H1 (cell line): ENCODE data around the gene RSU1. TPM values are rescaled to one million over a fixed set of nuclear protein-coding genes. Genes with fewer than 3 reads are reported as not detected.

Experiments
- CTCF ChIA-PET: fragments of 300-600 bp; sonication (Branson Sonifier 250); formaldehyde crosslinking; loops from one replicate; lab custom pipeline; 2021; ENCODE audit not compliant: partially characterized antibody; lab: Charles Lee
- POLR2A ChIA-PET: fragments of 300-600 bp; sonication (Branson Sonifier 250); formaldehyde crosslinking; loops from one replicate; lab custom pipeline; 2021; ENCODE audit warnings: inconsistent platforms; ENCODE audit not compliant: partially characterized antibody; lab: Charles Lee
- DNase-seq, 2 experiments: peaks; one replicate each; pipeline versions ENCODE4 v3.0.0 to v3.0.0-alpha.2; 2010 to 2022; ENCODE audit warnings: low spot score in 2 of 2, low read depth in 1 of 2, mixed read lengths in 1 of 2
- FAIRE-seq: peaks from 2 replicates; lab custom pipeline; 2011; peaks lifted over from hg19 to GRCh38; lab: Jason Lieb, UNC
- H2AFZ ChIP-seq: 2 replicates; pipeline ENCODE4 v1.8.1; 2012; ENCODE audit warnings: low read length, inconsistent platforms
- H2AK5ac ChIP-seq: 2 replicates; pipeline ENCODE4 v1.6.1; 2013; ENCODE audit warnings: low read depth, low read length
- H2BK120ac ChIP-seq: replicated peaks from 2 replicates; pipeline ENCODE3; 2013; ENCODE audit warnings: low read depth, low read length, inconsistent platforms
- H2BK12ac ChIP-seq: 2 replicates; pipeline ENCODE4 v1.6.1; 2013; ENCODE audit warnings: low read depth, low read length
- H2BK15ac ChIP-seq: 2 replicates; pipeline ENCODE4 v1.6.1; 2013; ENCODE audit warnings: low read length
- H2BK20ac ChIP-seq: 2 replicates; pipeline ENCODE4 v1.6.1; 2013; ENCODE audit warnings: low read length
- H2BK5ac ChIP-seq: 2 replicates; pipeline ENCODE4 v1.6.1; 2013; ENCODE audit warnings: low read depth, low read length
- H3K14ac ChIP-seq: 2 replicates; pipeline ENCODE4 v1.6.1; 2013; ENCODE audit warnings: inconsistent platforms; ENCODE audit not compliant: insufficient read length
- H3K18ac ChIP-seq: 2 replicates; pipeline ENCODE4 v1.6.1; 2013; ENCODE audit warnings: low read length; ENCODE audit errors: extremely low read depth
- H3K23ac ChIP-seq: 2 replicates; pipeline ENCODE4 v1.6.1; 2013; ENCODE audit warnings: inconsistent platforms; ENCODE audit not compliant: insufficient read length
- H3K23me2 ChIP-seq: 2 replicates; pipeline ENCODE4 v1.6.1; 2013; ENCODE audit warnings: low read depth, low read length
- H3K27ac ChIP-seq: 2 replicates; pipeline ENCODE4 v1.6.1; 2011; ENCODE audit warnings: low read depth, low read length, inconsistent platforms
- H3K27me3 ChIP-seq, 4 experiments: replicated peaks in 1 of 4; 1 replicate in 1 of 4; 2 replicates in 3 of 4; pipeline versions ENCODE4 v1.6.1 to v1.8.1; 2011 to 2013; ENCODE audit warnings: low read length in 3 of 4, mild to moderate bottlenecking in 3 of 4, inconsistent platforms in 2 of 4, mixed read lengths in 2 of 4, moderate library complexity in 1 of 4; ENCODE audit not compliant: control insufficient read depth in 3 of 4, insufficient read depth in 3 of 4; ENCODE audit errors: extremely low read depth in 1 of 4
- H3K36me3 ChIP-seq, 4 experiments: 2 replicates each; pipeline versions ENCODE4 v1.6.1 to v1.8.1; 2011 to 2013; ENCODE audit warnings: mild to moderate bottlenecking in 4 of 4, low read length in 3 of 4, moderate library complexity in 2 of 4, control low read depth in 1 of 4, inconsistent platforms in 1 of 4; ENCODE audit not compliant: insufficient read depth in 4 of 4, control insufficient read depth in 2 of 4
- H3K4ac ChIP-seq: replicated peaks from 2 replicates; pipeline ENCODE3; 2013; ENCODE audit warnings: low read length, low read depth, mixed read lengths, inconsistent platforms; ENCODE audit not compliant: insufficient read length
- H3K4me1 ChIP-seq, 4 experiments: replicated peaks in 1 of 4; 1 replicate in 1 of 4; 2 replicates in 3 of 4; pipeline versions ENCODE4 v1.6.1 to v1.8.1; 2011 to 2013; ENCODE audit warnings: low read length in 3 of 4, inconsistent platforms in 2 of 4, mixed read lengths in 1 of 4; ENCODE audit not compliant: insufficient read depth in 4 of 4, control insufficient read depth in 3 of 4
- H3K4me2 ChIP-seq, 2 experiments: 2 replicates each; pipeline versions ENCODE4 v1.6.1 to v1.8.1; 2011 to 2013; ENCODE audit warnings: low read depth in 2 of 2, low read length in 2 of 2, control low read depth in 1 of 2, inconsistent platforms in 1 of 2, mild to moderate bottlenecking in 1 of 2; ENCODE audit not compliant: insufficient read depth in 1 of 2
- H3K4me3 ChIP-seq, 4 experiments: fragments of 200-600, 300-600 bp in 1 of 4; sonication (generic), shearing (Covaris generic), sonication (Bioruptor Twin) in 1 of 4; 2 replicates each; pipeline versions ENCODE4 v1.5.1 to v1.8.1; 2011 to 2016; ENCODE audit warnings: low read length in 4 of 4, low read depth in 3 of 4, control low read depth in 2 of 4, inconsistent platforms in 2 of 4, mild to moderate bottlenecking in 2 of 4, mixed read lengths in 1 of 4, moderate library complexity in 1 of 4; ENCODE audit not compliant: insufficient read depth in 2 of 4; ENCODE audit errors: extremely low read depth in 1 of 4
- H3K56ac ChIP-seq: replicated peaks from 2 replicates; pipeline ENCODE3; 2013; ENCODE audit warnings: low read depth, mild to moderate bottlenecking, mixed read lengths, low read length, inconsistent platforms; ENCODE audit not compliant: insufficient read length
- H3K79me1 ChIP-seq: 2 replicates; pipeline ENCODE4 v1.6.1; 2013; ENCODE audit warnings: low read depth, low read length, control low read depth
- H3K79me2 ChIP-seq, 2 experiments: 2 replicates each; pipeline versions ENCODE4 v1.6.1 to v1.8.1; 2012 to 2013; ENCODE audit warnings: low read length in 2 of 2, mild to moderate bottlenecking in 2 of 2, inconsistent platforms in 1 of 2; ENCODE audit not compliant: insufficient read depth in 2 of 2, control insufficient read depth in 1 of 2
- H3K9ac ChIP-seq, 4 experiments: replicated peaks in 1 of 4; 1 replicate in 1 of 4; 2 replicates in 3 of 4; pipeline versions ENCODE4 v1.6.1 to v1.8.1; 2011 to 2013; ENCODE audit warnings: low read depth in 3 of 4, low read length in 3 of 4, control low read depth in 2 of 4, mild to moderate bottlenecking in 2 of 4, moderate library complexity in 2 of 4, inconsistent platforms in 1 of 4; ENCODE audit errors: extremely low read depth in 1 of 4
- H3K9me3 ChIP-seq, 2 experiments: 2 replicates each; pipeline versions ENCODE4 v1.6.1 to v1.8.1; 2012 to 2013; ENCODE audit warnings: mild to moderate bottlenecking in 2 of 2, moderate library complexity in 2 of 2, control low read depth in 1 of 2, inconsistent platforms in 1 of 2, low read depth in 1 of 2, low read length in 1 of 2, mixed read lengths in 1 of 2; ENCODE audit not compliant: insufficient read depth in 2 of 2
- H4K20me1 ChIP-seq, 2 experiments: replicated peaks in 1 of 2; 2 replicates each; pipeline versions ENCODE3 to v1.8.1; 2011 to 2013; ENCODE audit warnings: inconsistent platforms in 2 of 2, low read length in 2 of 2, mild to moderate bottlenecking in 1 of 2; ENCODE audit not compliant: insufficient read depth in 2 of 2, control insufficient read depth in 1 of 2
- H4K5ac ChIP-seq: 2 replicates; pipeline ENCODE4 v1.6.1; 2013; ENCODE audit warnings: low read length, low read depth, mixed read lengths, inconsistent platforms; ENCODE audit not compliant: insufficient read length
- H4K8ac ChIP-seq: 2 replicates; pipeline ENCODE4 v1.8.0; 2013; ENCODE audit warnings: mild to moderate bottlenecking, moderate library complexity, low read length, inconsistent platforms; ENCODE audit not compliant: insufficient read depth; ENCODE audit errors: extremely low read depth
- H4K91ac ChIP-seq: replicated peaks from 2 replicates; pipeline ENCODE3; 2013; ENCODE audit warnings: low read length, mixed read lengths, inconsistent platforms; ENCODE audit not compliant: insufficient read length
- CBX8 ChIP-seq: fragments of 300-800, 300-1000 bp; sonication (generic); IDR thresholded peaks from 2 replicates; pipeline ENCODE4 v1.7.1; 2016; ENCODE audit warnings: low read depth, low read length, borderline replicate concordance
- JUN ChIP-seq: IDR thresholded peaks from 2 replicates; pipeline ENCODE4 v1.6.1; 2011; ENCODE audit warnings: low read depth, mild to moderate bottlenecking, improper control_type of control experiment, low read length
- RBBP5 ChIP-seq: IDR thresholded peaks from 2 replicates; pipeline ENCODE4 v1.7.1; 2012; ENCODE audit warnings: low read depth, mild to moderate bottlenecking, inconsistent platforms, low read length, moderate library complexity, borderline replicate concordance
- SUZ12 ChIP-seq: fragments of 200-600 bp; sonication (generic); IDR thresholded peaks from 2 replicates; pipeline ENCODE4 v1.6.1; 2012; ENCODE audit warnings: mild to moderate bottlenecking, inconsistent platforms, low read length, moderate library complexity, mixed read lengths
- TAF7 ChIP-seq: optimal IDR thresholded peaks from 2 replicates; pipeline ENCODE3; 2011; ENCODE audit warnings: low read depth, mild to moderate bottlenecking, inconsistent platforms, low read length, moderate library complexity, borderline replicate concordance
- TEAD4 ChIP-seq: IDR thresholded peaks from 2 replicates; pipeline ENCODE4 v1.6.1; 2012; ENCODE audit warnings: low read depth, low read length, inconsistent platforms, mixed read lengths
- WGBS, 2 experiments: shearing (Covaris generic) in 1 of 2; methylation state at CpG; one replicate each; pipeline versions ENCODE4 v1.1.6 to v1.1.7; 2013 to 2015; ENCODE audit warnings: low lambda C conversion rate in 2 of 2, mixed read lengths in 2 of 2, inconsistent platforms in 1 of 2, low coverage in 1 of 2, missing lambda C conversion rate in 1 of 2; ENCODE audit not compliant: insufficient replicate concordance in 2 of 2, insufficient coverage in 1 of 2, insufficient read length in 1 of 2; ENCODE audit errors: extremely low coverage in 1 of 2, missing lambda C conversion rate in 1 of 2; 5-methylcytosine and 5-hydroxymethylcytosine counted together
- polyA plus RNA-seq, 7 experiments: library from polyadenylated mRNA; depleted of rRNA in 3 of 7; stranded (reverse) in 5 of 7; unstranded in 2 of 7; fragments of >200 nt in 5 of 7; fragments of 200-250 nt in 2 of 7; gene quantifications; 1 replicate in 5 of 7; 2 replicates in 1 of 7; 4 replicates in 1 of 7; pipeline versions ENCODE4 v1.2.1 to v1.2.3, GENCODE V29; 2011 to 2013; ENCODE audit warnings: missing spikeins in 2 of 7, mixed read lengths in 2 of 7
- total RNA-seq: library from RNA; stranded (reverse); fragmentation: NEBNext Ultra II Directional; extraction: Animal tissue kit (Norgen Biotek cat#: 25700); gene quantifications from 2 replicates; pipeline ENCODE4 v1.2.1, GENCODE V29; 2021

Gene RSU1
- total and polyA plus RNA-seq, 2 of the 8 experiments (the other 6 are each of a cell fraction or from before 2014, with no cell fraction given): 50.0 to 68.2 TPM

GRCh38 chr10:16586358-16587138 lies 230.7 kb downstream of the RSU1 start:
- Histone ChIP-seq H2BK12ac (no peak overlapping the region), H3K14ac (no peak overlapping the region), H3K4me1 (no peaks in the 10 kb centered on the region), H4K5ac (no peak overlapping the region), H2AK5ac (no peak overlapping the region), H4K8ac (no peak overlapping the region), H3K23ac (no peak overlapping the region), H3K79me2 (no peaks in the 10 kb centered on the region), H3K9me3 (no peaks in the 10 kb centered on the region), H3K56ac (no peak overlapping the region), H3K4me3 (no peak overlapping the region), H3K9ac (no peak overlapping the region), H2BK20ac (no peak overlapping the region), H2BK15ac (no peak overlapping the region), H3K27ac (no peak overlapping the region; the same call in 1 of the 2 replicates), H3K18ac (no peak overlapping the region), H3K23me2 (no peaks in the 10 kb centered on the region), H4K91ac (no peak overlapping the region), H4K20me1 (no peaks in the 10 kb centered on the region), H2AFZ (no peak overlapping the region), H3K4me2 (no peak overlapping the region), H3K4ac (no peak overlapping the region), H2BK120ac (no peak overlapping the region), H3K36me3 (no peaks in the 10 kb centered on the region), H3K79me1 (no peaks in the 10 kb centered on the region), H3K27me3 (no peaks in the 10 kb centered on the region), H2BK5ac (no peak overlapping the region)
- CTCF ChIA-PET: interaction anchor here (1.0 kb wide), 1 partner anchor 13 kb away, joined by 3 read pairs; no protein-coding TSS in a partner anchor
- no peak for FAIRE-seq
- POLR2A ChIA-PET: no interaction called here
- WGBS, 2 experiments: 88% methylated on average over 7 of the region's 7 CpGs; no CpG with 5 or more reads in 1 of the 2 experiments
- no peak for TF ChIP-seq TEAD4
- TF ChIP-seq SUZ12: no peak
- TF ChIP-seq JUN: no peak
- TF ChIP-seq RBBP5: no peak
- TF ChIP-seq CBX8: no peak
- no peak for TF ChIP-seq TAF7
- DNase-seq: no peak
